HepG2 (cell line): ENCODE data around the gene SRSF4. TPM values are rescaled to one million over a fixed set of nuclear protein-coding genes. Genes with fewer than 3 reads are reported as not detected.

Source experiments
- ATF4 ChIP-seq, 2 experiments: fragments of 450-650 bp in 1 of 2; sonication (generic) in 1 of 2; formaldehyde crosslinking; IDR thresholded peaks; 2 replicates each; pipeline versions ENCODE4 v1.5.0 to v1.8.0; 2020 to 2022; ENCODE audit warnings: mild to moderate bottlenecking in 1 of 2, missing genetic modification reagents in 1 of 2
- CHD4 ChIP-seq: fragments of 200-600 bp; sonication (generic); IDR thresholded peaks from 2 replicates; pipeline ENCODE4 v1.7.0; 2017; ENCODE audit warnings: mild to moderate bottlenecking, low read length, borderline replicate concordance
- EHMT2 ChIP-seq: fragments of 200-600 bp; sonication (generic); IDR thresholded peaks from 2 replicates; pipeline ENCODE4 v1.7.0; 2017; ENCODE audit warnings: antibody characterized with exemption, low read depth, low read length, borderline replicate concordance
- FOSL1 ChIP-seq: sonication (generic); formaldehyde crosslinking; IDR thresholded peaks from 2 replicates; pipeline ENCODE4 v1.9.0; 2021; ENCODE audit warnings: missing genetic modification reagents, borderline replicate concordance
- FOXA3 ChIP-seq: IDR thresholded peaks from 2 replicates; pipeline ENCODE4 v1.6.1; 2016; ENCODE audit warnings: missing genetic modification reagents, missing compliant biosample characterization
- GMEB1 ChIP-seq: sonication (generic); formaldehyde crosslinking; IDR thresholded peaks from 2 replicates; pipeline ENCODE4 v1.5.1; 2020; ENCODE audit warnings: missing genetic modification reagents, mild to moderate bottlenecking, borderline replicate concordance
- HMG20A ChIP-seq: IDR thresholded peaks from 2 replicates; pipeline ENCODE4 v1.6.1; 2016; ENCODE audit warnings: borderline replicate concordance
- IKZF5 ChIP-seq: IDR thresholded peaks from 2 replicates; pipeline ENCODE4 v1.6.1; 2018; ENCODE audit warnings: missing genetic modification reagents, mild to moderate bottlenecking, missing compliant biosample characterization
- NR2F6 ChIP-seq, 2 experiments: IDR thresholded peaks; 2 replicates each; pipeline ENCODE4 v1.6.1; 2016; ENCODE audit warnings: antibody characterized with exemption in 1 of 2, mild to moderate bottlenecking in 1 of 2
- POGZ ChIP-seq: sonication (generic); formaldehyde crosslinking; IDR thresholded peaks from 2 replicates; pipeline ENCODE4 v1.4.0; 2020; ENCODE audit warnings: mild to moderate bottlenecking, missing genetic modification reagents
- RARA ChIP-seq: IDR thresholded peaks from 2 replicates; pipeline ENCODE4 v1.6.1; 2016; ENCODE audit warnings: missing genetic modification reagents, missing compliant biosample characterization
- REXO4 ChIP-seq: sonication (generic); formaldehyde crosslinking; IDR thresholded peaks from 2 replicates; pipeline ENCODE4 v1.8.0; 2022; ENCODE audit warnings: missing genetic modification reagents, mild to moderate bottlenecking, borderline replicate concordance
- SAP130 ChIP-seq: IDR thresholded peaks from 2 replicates; pipeline ENCODE4 v1.6.1; 2016; ENCODE audit warnings: low read depth
- SKI ChIP-seq: fragments of 450-650 bp; IDR thresholded peaks from one replicate; pipeline ENCODE4 v1.6.1; 2018; ENCODE audit warnings: mild to moderate bottlenecking; ENCODE audit not compliant: partially characterized antibody
- SOX13 ChIP-seq, 3 experiments: fragments of 450-650 bp in 1 of 3; sonication (generic) in 1 of 3; formaldehyde crosslinking in 1 of 3; IDR thresholded peaks in 2 of 3; conservative IDR thresholded peaks in 1 of 3; 2 replicates each; pipeline versions ENCODE4 v1.5.0 to v1.6.1; 2016 to 2020; ENCODE audit warnings: antibody characterized with exemption in 1 of 3, mild to moderate bottlenecking in 1 of 3, missing compliant biosample characterization in 1 of 3, missing genetic modification reagents in 1 of 3, moderate library complexity in 1 of 3
- SOX6 ChIP-seq, 2 experiments: fragments of 450-650 bp in 1 of 2; sonication (generic) in 1 of 2; formaldehyde crosslinking in 1 of 2; IDR thresholded peaks; 2 replicates each; pipeline versions ENCODE4 v1.4.0 to v1.6.1; 2017 to 2020; ENCODE audit warnings: antibody characterized with exemption in 1 of 2, mild to moderate bottlenecking in 1 of 2, missing genetic modification reagents in 1 of 2
- ZBTB33 ChIP-seq: sonication (generic); formaldehyde crosslinking; IDR thresholded peaks from 2 replicates; pipeline ENCODE4 v1.4.0; 2020; ENCODE audit warnings: missing genetic modification reagents
- ZFY ChIP-seq: sonication (generic); formaldehyde crosslinking; IDR thresholded peaks from 2 replicates; pipeline ENCODE4 v1.4.0; 2020; ENCODE audit warnings: missing genetic modification reagents
- ZNF136 ChIP-seq: sonication (generic); formaldehyde crosslinking; IDR thresholded peaks from 2 replicates; pipeline ENCODE4 v1.8.1; 2022; ENCODE audit warnings: low read depth, mild to moderate bottlenecking, moderate library complexity, missing genetic modification reagents
- ZNF331 ChIP-seq: sonication (generic); formaldehyde crosslinking; IDR thresholded peaks from 2 replicates; pipeline ENCODE4 v1.4.0; 2020; ENCODE audit warnings: missing genetic modification reagents
- ZNF589 ChIP-seq: sonication (generic); formaldehyde crosslinking; conservative IDR thresholded peaks from 2 replicates; pipeline ENCODE4 v1.8.0; 2022; ENCODE audit warnings: mild to moderate bottlenecking, moderate library complexity, missing genetic modification reagents
- ZNF737 ChIP-seq: sonication (generic); formaldehyde crosslinking; IDR thresholded peaks from 2 replicates; pipeline ENCODE4 v1.5.0; 2020; ENCODE audit warnings: missing genetic modification reagents, mild to moderate bottlenecking, borderline replicate concordance
- ZNF780A ChIP-seq: sonication (generic); formaldehyde crosslinking; IDR thresholded peaks from 2 replicates; pipeline ENCODE4 v1.8.0; 2022; ENCODE audit warnings: mild to moderate bottlenecking, missing genetic modification reagents, moderate library complexity
- ZNF841 ChIP-seq: sonication (generic); formaldehyde crosslinking; IDR thresholded peaks from 2 replicates; pipeline ENCODE4 v1.8.1; 2023; ENCODE audit warnings: missing genetic modification reagents, borderline replicate concordance
- polyA plus RNA-seq, 8 experiments: library from polyadenylated mRNA; depleted of rRNA in 3 of 8; stranded (reverse) in 7 of 8; unstranded in 1 of 8; fragments of >200 nt; fragmentation: Illumina TruSeq in 4 of 8; extraction: Trizol in 4 of 8; gene quantifications; 2 replicates each; pipeline versions ENCODE4 v1.2.1 to v1.2.3, GENCODE V29; 2011 to 2016; ENCODE audit warnings: low read depth in 4 of 8, missing spikeins in 1 of 8, mixed read lengths in 1 of 8; ENCODE audit not compliant: insufficient read depth in 1 of 8
- total RNA-seq, 5 experiments: library from RNA; depleted of rRNA; stranded (reverse); fragments of >200 nt; fragmentation: Illumina TruSeq; extraction: Trizol; gene quantifications; 2 replicates each; pipeline ENCODE4 v1.2.3, GENCODE V29; 2016; ENCODE audit warnings: low read depth in 1 of 5

The SRSF4 gene
- total and polyA plus RNA-seq, 2 of the 13 experiments (the other 11 are each of a cell fraction or from before 2014, with no cell fraction given) = 37.7 to 50.9 TPM

- TF ChIP-seq POGZ (CRISPR knock-in tag) (0 out of 2 replicates have a peak, but pooled peaks have one; percentile 14), SKI (peak; percentile 39), ZNF780A (CRISPR knock-in tag) (0 out of 2 replicates have a peak, but pooled peaks have one; percentile 45), NR2F6 (IDR thresholded peaks at IDR 0.05) (no peak), NR2F6 (CRISPR knock-in tag; IDR thresholded peaks at IDR 0.05) (peak; percentile 15; the same call in 1 of the 2 replicates), ZNF841 (CRISPR knock-in tag) (0 out of 2 replicates have a peak, but pooled peaks have one; percentile 9), SOX13 (IDR thresholded peaks at IDR 0.05) (no peak), SOX13 (CRISPR knock-in tag; conservative IDR thresholded peaks at IDR 0.05 in 1 of 2, IDR thresholded peaks at IDR 0.05 in 1 of 2) (peak in 1 of 2 experiments; percentile 43; a peak in 1 of 4 replicates), GMEB1 (CRISPR knock-in tag) (peak; percentile 21; the same call in 1 of the 2 replicates), FOSL1 (no peak), FOXA3 (CRISPR knock-in tag) (peak; percentile 75), ZNF737 (CRISPR knock-in tag) (no peak), ATF4 (CRISPR knock-in tag; IDR thresholded peaks at IDR 0.05) (peak in 1 of 2 experiments; percentile 75; a peak in 2 of 4 replicates), ZFY (peak; percentile 70), ZBTB33 (CRISPR knock-in tag) (0 out of 2 replicates have a peak, but pooled peaks have one; percentile 38), ZNF589 (CRISPR knock-in tag) (no peak), HMG20A (CRISPR knock-in tag) (peak; percentile 21; the same call in 1 of the 2 replicates), ZNF331 (CRISPR knock-in tag) (peak; percentile 10; the same call in 1 of the 2 replicates), EHMT2 (peak; percentile 76; the same call in 1 of the 2 replicates), REXO4 (CRISPR knock-in tag) (no peak), IKZF5 (0 out of 2 replicates have a peak, but pooled peaks have one; percentile 25), ZNF136 (CRISPR knock-in tag) (no peak), SOX6 (IDR thresholded peaks at IDR 0.05) (no peak), SOX6 (CRISPR knock-in tag; IDR thresholded peaks at IDR 0.05) (peak; percentile 76), SAP130 (CRISPR knock-in tag) (peak; percentile 41), RARA (CRISPR knock-in tag) (peak; percentile 27; the same call in 1 of the 2 replicates), CHD4 (peak; percentile 46; the same call in 1 of the 2 replicates)
Measured at GRCh38 chr1:29186252-29186651, 4.6 kb upstream of the SRSF4 start (continued).
